ENCODE measurements around the gene RRP1. TPM values are rescaled to one million over a fixed set of nuclear protein-coding genes. Genes with fewer than 3 reads are reported as not detected.

Gene RRP1
- total and polyA plus RNA-seq, 2 of the 13 experiments (the other 11 are each of a cell fraction or from before 2014, with no cell fraction given): 20.1 to 35.1 TPM

GRCh38 chr21:43816611-43817071 is 27.3 kb downstream of the RRP1 start (continued):
- TF ChIP-seq ISX (CRISPR knock-in tag; conservative IDR thresholded peaks at IDR 0.05) (no peak), MIER3 (CRISPR knock-in tag; IDR thresholded peaks at IDR 0.05; ENCODE audit: borderline replicate concordance) (no peak), ZNF207 (IDR thresholded peaks at IDR 0.05; ENCODE audit: borderline replicate concordance) (no peak), ZNF350 (CRISPR knock-in tag; IDR thresholded peaks at IDR 0.05; ENCODE audit: borderline replicate concordance, low read depth) (no peak), MLX (CRISPR knock-in tag; IDR thresholded peaks at IDR 0.05) (no peak), THAP9 (CRISPR knock-in tag; IDR thresholded peaks at IDR 0.05; ENCODE audit: borderline replicate concordance) (no peak), NCOA5 (CRISPR knock-in tag; IDR thresholded peaks at IDR 0.05) (no peak), ZNF251 (CRISPR knock-in tag; IDR thresholded peaks at IDR 0.05) (no peak), ZNF329 (CRISPR knock-in tag; IDR thresholded peaks at IDR 0.05; ENCODE audit: low read depth) (no peak), GZF1 (CRISPR knock-in tag; IDR thresholded peaks at IDR 0.05) (no peak), MAFF (IDR thresholded peaks at IDR 0.05; ENCODE audit: low read depth, low read length) (no peak), ZNF224 (CRISPR knock-in tag; IDR thresholded peaks at IDR 0.05) (no peak), KLF9 (CRISPR knock-in tag; IDR thresholded peaks at IDR 0.05; ENCODE audit: low read depth) (no peak), ZSCAN21 (CRISPR knock-in tag; IDR thresholded peaks at IDR 0.05; ENCODE audit: borderline replicate concordance) (0 out of 2 replicates have a peak, but pooled peaks have one; percentile 16), ZNF496 (CRISPR knock-in tag; IDR thresholded peaks at IDR 0.05; ENCODE audit: insufficient replicate concordance) (no peak), CC2D1A (CRISPR knock-in tag; IDR thresholded peaks at IDR 0.05) (no peak), ZNF670 (CRISPR knock-in tag; IDR thresholded peaks at IDR 0.05; ENCODE audit: borderline replicate concordance) (no peak), TRIM24 (CRISPR knock-in tag; IDR thresholded peaks at IDR 0.05) (no peak), CREB3 (CRISPR knock-in tag; IDR thresholded peaks at IDR 0.05) (no peak), GTF2F1 (IDR thresholded peaks at IDR 0.05; ENCODE audit: low read length) (no peak), SYNCRIP (IDR thresholded peaks at IDR 0.05; ENCODE audit: insufficient read depth, low read depth, low read length) (no peak), E2F2 (CRISPR knock-in tag; IDR thresholded peaks at IDR 0.05; ENCODE audit: borderline replicate concordance) (no peak), STAG1 (CRISPR knock-in tag; IDR thresholded peaks at IDR 0.05) (peak; percentile 38), JUNB (CRISPR knock-in tag; IDR thresholded peaks at IDR 0.05; ENCODE audit: borderline replicate concordance) (no peak), ZFP36L2 (CRISPR knock-in tag; IDR thresholded peaks at IDR 0.05) (no peak), MAFG (CRISPR knock-in tag; IDR thresholded peaks at IDR 0.05) (no peak), MED13 (CRISPR knock-in tag; IDR thresholded peaks at IDR 0.05) (no peak), ZNF580 (CRISPR knock-in tag; IDR thresholded peaks at IDR 0.05; ENCODE audit: borderline replicate concordance, low read depth) (no peak)
